ENCODE results near the gene HAUS7. TPM values are rescaled to one million over a fixed set of nuclear protein-coding genes. Genes with fewer than 3 reads are reported as not detected.

Gene HAUS7
- total RNA-seq = 13.5 TPM

GRCh38 chrX:153470411-153471363, at the start of gene HAUS7:
HAUS7 (minus strand) TSS chrX:153470576; CDS start chrX:153470557, 19 bp downstream.
- peak; percentile 74 to 92 (median 90) for DNase-seq (ENCODE audit: low read depth in 2 of 3, low spot score in 2 of 3)

DNA sequence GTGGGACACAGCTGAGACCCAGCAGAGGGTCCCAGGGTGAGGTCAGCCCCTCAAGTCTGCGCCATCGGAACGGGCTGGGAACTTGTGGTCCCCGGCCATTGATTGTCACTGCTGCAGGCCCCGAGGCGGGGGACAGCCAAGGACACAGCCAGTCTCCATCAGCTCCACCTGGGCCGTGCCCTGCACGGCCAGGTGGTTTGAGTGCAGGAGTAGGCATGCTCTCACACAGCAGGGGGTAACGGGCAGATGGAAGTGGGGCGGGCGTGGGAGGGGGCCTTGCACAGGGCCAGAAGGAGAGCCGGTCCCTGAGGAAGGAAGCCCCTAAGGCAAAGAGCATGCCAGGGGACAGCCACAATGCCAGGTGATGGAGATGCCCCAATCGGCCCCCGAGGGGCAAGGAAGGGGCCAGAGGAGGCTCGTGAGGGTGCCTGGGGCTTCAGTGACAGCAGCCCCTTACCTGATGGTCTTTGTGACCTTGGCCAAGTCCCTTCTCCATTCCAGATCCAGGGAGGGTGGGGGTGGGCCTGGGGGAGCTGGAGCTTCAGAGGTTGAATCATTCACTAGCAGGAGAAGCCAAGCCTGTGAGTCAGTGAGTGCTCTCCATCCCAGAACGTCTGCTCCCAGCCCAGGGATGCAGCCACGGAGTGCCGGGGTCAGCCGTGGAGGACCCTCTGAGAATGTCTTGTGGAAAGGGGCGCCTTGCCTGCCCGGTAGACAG, 49.4 kb upstream of the HAUS7 start:
- DNase-seq (ENCODE audit: low read depth in 2 of 3, low spot score in 2 of 3) = no peak

- DNase-seq (ENCODE audit: low read depth in 2 of 3, low spot score in 2 of 3) = no peak
Observed at GRCh38 chrX:153517946-153518834, 47.8 kb upstream of the HAUS7 start.

DNA sequence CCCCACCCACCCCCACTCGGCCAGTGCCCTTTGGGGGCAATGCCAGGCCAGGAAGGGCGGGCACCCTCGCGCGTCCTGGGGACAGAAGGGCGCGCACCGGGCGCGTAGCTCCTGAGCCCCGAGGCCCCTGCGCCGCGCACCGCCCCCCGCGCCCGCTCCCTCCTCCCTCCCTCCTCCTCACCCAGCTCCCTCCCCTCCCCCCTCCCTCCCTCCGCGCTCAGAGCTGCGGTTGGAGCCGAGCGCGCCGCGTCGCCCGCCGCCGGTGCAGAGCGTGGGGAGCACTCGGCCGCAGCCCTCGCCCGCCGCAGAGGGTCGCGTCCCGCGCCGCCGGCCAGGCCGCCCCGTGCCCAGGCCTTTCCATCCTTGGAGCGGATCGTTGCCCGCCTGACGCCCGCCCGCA, 47.0 kb upstream of the HAUS7 start, which contains the start of gene ATP2B3:
Gene ATP2B3 (plus strand): TSS at position 220 of the 400 bp plus-strand sequence. CDS start 18,606 bp downstream, outside the sequence.
- DNase-seq (ENCODE audit: low read depth in 2 of 3, low spot score in 2 of 3) = no peak

DNA sequence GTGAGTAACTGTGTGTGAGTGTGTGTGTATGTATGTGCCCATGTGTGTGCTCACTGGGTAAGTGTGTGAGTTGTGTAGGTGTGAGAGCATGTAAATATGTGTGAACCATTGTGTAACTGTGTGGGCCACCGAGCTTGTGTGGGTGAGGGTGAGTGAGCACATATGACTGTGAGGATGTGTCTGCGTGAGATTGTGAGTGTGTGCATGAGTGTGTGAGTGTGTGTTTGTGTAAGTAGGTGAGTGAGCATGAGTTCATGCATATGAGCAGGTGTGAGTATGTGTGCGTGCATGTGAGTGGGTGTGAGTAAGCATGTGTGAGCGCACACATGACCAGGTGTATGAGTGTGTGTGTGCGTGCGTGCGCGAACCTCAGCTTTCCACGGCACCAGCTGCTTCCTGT, 45.7 kb upstream of the HAUS7 start:
- peak in 1 of 3 donors; percentile 20 for DNase-seq (ENCODE audit: low read depth in 2 of 3, low spot score in 2 of 3)

DNA sequence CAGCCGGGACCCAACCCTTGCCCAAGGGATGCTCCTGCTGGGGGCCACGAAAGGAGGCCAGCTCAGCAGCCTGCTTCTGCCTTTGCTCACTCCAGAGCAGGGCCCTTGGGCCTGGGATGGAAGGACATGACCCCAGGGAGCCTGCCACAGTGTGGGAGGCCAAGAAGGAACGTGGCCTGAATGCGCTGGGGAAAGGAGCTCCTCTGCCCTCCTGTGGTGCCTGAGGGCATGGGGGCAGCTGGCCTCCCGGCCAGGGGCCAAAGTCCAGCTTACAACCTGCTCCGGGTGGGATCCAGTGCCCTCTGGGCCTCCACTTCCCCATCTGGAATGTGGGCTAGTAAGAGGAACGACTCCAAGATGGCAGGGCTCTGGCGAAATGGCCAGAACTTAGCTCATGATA, 45.1 kb upstream of the HAUS7 start:
- DNase-seq (ENCODE audit: low read depth in 2 of 3, low spot score in 2 of 3) = no peak

- DNase-seq (ENCODE audit: low read depth in 2 of 3, low spot score in 2 of 3) = no peak
Observed at GRCh38 chrX:153514259-153514658, 43.9 kb upstream of the HAUS7 start.

- no peak for DNase-seq (ENCODE audit: low read depth in 2 of 3, low spot score in 2 of 3)
Observed at GRCh38 chrX:153513265-153513664, 42.9 kb upstream of the HAUS7 start.

- no peak for DNase-seq (ENCODE audit: low read depth in 2 of 3, low spot score in 2 of 3)
Observed at GRCh38 chrX:153512501-153512893, 42.1 kb upstream of the HAUS7 start.

GRCh38 chrX:153511784-153512500, 41.6 kb upstream of the HAUS7 start:
- DNase-seq (ENCODE audit: low read depth in 2 of 3, low spot score in 2 of 3) = no peak

- DNase-seq (ENCODE audit: low read depth in 2 of 3, low spot score in 2 of 3) = no peak
Observed at GRCh38 chrX:153510383-153510782, 40.0 kb upstream of the HAUS7 start.

- DNase-seq (ENCODE audit: low read depth in 2 of 3, low spot score in 2 of 3) = no peak
Observed at GRCh38 chrX:153509592-153509991, 39.2 kb upstream of the HAUS7 start.

GRCh38 chrX:153507484-153508178, 37.3 kb upstream of the HAUS7 start:
- peak; percentile 62 to 78 (median 70) for DNase-seq (ENCODE audit: low read depth in 2 of 3, low spot score in 2 of 3)

DNA sequence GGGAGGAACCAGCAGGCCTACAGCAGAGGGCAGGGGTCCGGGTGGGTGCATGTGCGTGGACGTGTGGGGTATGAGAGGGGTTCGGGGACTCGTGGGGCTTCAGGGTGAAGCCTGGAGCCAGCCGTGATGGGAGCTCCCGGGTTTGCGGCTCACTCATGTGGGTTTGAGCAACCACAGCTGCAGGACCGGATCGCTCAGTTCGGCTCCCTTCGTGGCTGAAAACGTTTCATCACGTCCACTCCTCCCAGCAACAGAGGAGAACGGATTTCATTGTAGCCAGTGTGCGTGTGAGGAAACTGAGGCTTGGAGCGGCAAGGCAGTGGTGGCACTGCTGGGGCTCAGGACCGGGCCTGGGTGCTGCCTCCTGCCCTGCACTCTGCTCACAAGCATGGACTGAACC, 35.0 kb upstream of the HAUS7 start:
- DNase-seq (ENCODE audit: low read depth in 2 of 3, low spot score in 2 of 3) = no peak

DNA sequence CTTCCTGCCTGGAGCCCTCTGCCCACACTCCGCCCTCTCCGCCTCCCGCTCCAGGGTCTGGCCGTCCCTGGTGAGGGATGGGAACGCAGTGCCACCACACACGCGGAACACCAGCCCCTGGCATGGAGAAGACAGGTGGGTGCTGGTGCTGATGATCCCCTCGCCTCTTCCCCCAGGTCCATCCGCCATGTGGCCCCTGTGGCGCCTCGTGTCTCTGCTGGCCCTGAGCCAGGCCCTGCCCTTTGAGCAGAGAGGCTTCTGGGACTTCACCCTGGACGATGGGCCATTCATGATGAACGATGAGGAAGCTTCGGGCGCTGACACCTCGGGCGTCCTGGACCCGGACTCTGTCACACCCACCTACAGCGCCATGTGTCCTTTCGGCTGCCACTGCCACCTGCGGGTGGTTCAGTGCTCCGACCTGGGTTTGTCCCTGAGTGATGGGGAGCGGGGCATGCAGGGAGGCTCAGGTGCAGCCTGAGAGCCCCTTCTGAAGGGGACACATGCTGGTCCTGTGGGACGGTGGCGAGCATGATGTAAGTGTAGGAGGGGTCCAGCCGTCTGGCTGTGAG, 34.2 kb upstream of the HAUS7 start:
- no peak for DNase-seq (ENCODE audit: low read depth in 2 of 3, low spot score in 2 of 3)

DNA sequence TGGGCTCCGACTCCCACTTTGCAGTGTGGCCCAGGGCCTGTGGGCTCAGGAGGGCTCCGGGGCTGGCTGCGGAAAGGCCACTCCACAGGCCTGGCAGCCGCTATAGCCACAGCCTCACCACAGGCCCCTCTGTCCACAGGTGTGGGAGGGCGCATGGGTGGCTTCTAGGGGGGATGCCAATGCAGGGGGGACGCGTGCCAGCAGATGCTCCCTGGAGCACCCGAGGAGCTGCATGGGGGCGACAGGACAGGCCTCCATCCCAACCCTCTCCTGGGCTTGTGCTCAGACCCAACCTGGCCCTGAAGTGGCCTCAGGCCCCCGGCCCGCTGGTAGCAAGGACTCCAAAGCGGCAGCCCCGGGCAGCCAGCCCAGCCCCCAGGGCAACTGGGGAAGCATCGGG, 32.4 kb upstream of the HAUS7 start:
- no peak for DNase-seq (ENCODE audit: low read depth in 2 of 3, low spot score in 2 of 3)

- DNase-seq (ENCODE audit: low read depth in 2 of 3, low spot score in 2 of 3) = no peak
Observed at GRCh38 chrX:153502131-153502530, 31.8 kb upstream of the HAUS7 start.

GRCh38 chrX:153501530-153501929, 31.2 kb upstream of the HAUS7 start:
- no peak for DNase-seq (ENCODE audit: low read depth in 2 of 3, low spot score in 2 of 3)

DNA sequence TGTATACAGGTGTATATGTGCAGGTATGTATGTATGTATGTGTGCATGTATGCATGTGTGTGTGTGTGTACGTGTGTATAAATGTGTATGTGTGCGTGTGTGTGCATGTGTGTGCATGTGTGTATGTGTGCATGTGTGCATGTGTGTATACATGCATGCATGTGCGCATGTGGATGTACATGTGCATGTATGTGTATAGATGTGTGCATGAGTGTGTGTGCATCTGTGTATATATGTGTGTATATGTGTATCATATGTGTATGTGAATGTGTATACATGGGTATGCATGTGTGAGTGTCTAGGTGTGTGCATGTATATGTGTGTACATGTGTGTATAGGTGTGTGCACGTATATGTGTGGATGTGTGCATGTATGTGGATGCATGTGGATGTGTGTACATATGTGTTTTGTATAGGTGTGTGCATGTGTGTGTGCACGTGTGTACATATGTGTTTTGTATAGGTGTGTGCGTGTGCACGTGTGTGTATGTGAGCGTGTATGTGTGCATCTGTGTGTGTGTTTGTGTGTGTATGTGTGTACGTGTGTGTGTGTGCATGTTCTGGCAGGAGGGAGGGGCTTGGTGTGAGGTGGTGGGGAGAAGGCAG, 30.4 kb upstream of the HAUS7 start:
- no peak for DNase-seq (ENCODE audit: low read depth in 2 of 3, low spot score in 2 of 3)

Measured in hematopoietic multipotent progenitor cell (in vitro differentiated cells).